Gastroesophageal sphincter (tissue), 3 donors: ENCODE results near the gene NSDHL.

Source experiments
- CTCF ChIP-seq, 4 experiments: fragments of 200-600 bp in 2 of 4; fragments of 450-650 bp in 2 of 4; sonication (generic) in 1 of 4; IDR thresholded peaks; one replicate each; pipeline ENCODE4 v1.5.1; 2017 to 2019; ENCODE audit warnings: antibody characterized with exemption in 4 of 4, mild to moderate bottlenecking in 2 of 4, moderate library complexity in 2 of 4
- POLR2A ChIP-seq, 2 donors: fragments of 450-650 bp; IDR thresholded peaks; one replicate each; pipeline ENCODE4 v1.6.1; 2017; ENCODE audit warnings: antibody characterized with exemption in 2 of 2, mild to moderate bottlenecking in 2 of 2, moderate library complexity in 1 of 2
- POLR2AphosphoS5 ChIP-seq: sonication (generic); formaldehyde crosslinking; IDR thresholded peaks from one replicate; pipeline ENCODE4 v1.6.1; 2017; ENCODE audit warnings: antibody characterized with exemption

DNA sequence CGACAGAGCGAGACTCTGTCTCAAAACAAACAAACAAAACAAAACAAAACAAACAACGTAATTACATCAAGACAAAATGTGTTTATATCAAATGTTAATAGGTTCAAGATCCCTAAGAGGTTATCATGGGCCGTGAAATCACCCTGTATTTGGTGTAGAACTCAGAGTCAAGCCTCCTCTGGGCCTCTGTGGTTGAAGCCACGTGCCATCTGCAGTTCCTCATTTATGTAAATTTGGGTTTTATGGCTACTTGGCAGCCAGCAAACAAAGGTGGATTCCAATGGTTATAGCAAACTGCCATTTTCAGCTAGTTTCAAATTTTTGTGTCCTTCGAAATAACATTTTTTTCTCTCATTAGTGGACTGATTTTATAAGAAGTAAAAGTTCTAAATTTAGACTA is 16.4 kb downstream of the NSDHL start:
- no peak for TF ChIP-seq CTCF (IDR thresholded peaks at IDR 0.05)
- TF ChIP-seq POLR2AphosphoS5: no peak
- no peak for TF ChIP-seq POLR2A (IDR thresholded peaks at IDR 0.05)
